CD14-positive monocyte (primary cell): ENCODE results near the gene PLCB1. TPM values are rescaled to one million over a fixed set of nuclear protein-coding genes. Genes with fewer than 3 reads are reported as not detected.

Experiments
- DNase-seq, 3 donors: peaks; one replicate each; pipeline ENCODE4 v3.0.0-alpha.2; 2011 to 2022
- H2AFZ ChIP-seq: 2 replicates; pipeline ENCODE4 v1.6.0; 2012; ENCODE audit warnings: mild to moderate bottlenecking, low read depth, low read length, inconsistent platforms; ENCODE audit not compliant: insufficient read depth, poor library complexity, severe bottlenecking
- H3K27ac ChIP-seq, 2 donors: 1 replicate in 1 of 2; 2 replicates in 1 of 2; pipeline ENCODE4 v1.5.1; 2012 to 2013; ENCODE audit warnings: low read length in 2 of 2, control low read depth in 1 of 2, inconsistent platforms in 1 of 2, low read depth in 1 of 2, mild to moderate bottlenecking in 1 of 2
- H3K27me3 ChIP-seq, 2 donors: one replicate each; pipeline versions ENCODE4 v1.6.0 to v1.6.1; 2011 to 2013; ENCODE audit warnings: low read length in 2 of 2; ENCODE audit not compliant: control insufficient read depth in 2 of 2, insufficient read depth in 2 of 2
- H3K36me3 ChIP-seq, 2 donors: replicated peaks in 1 of 2; 1 replicate in 1 of 2; 2 replicates in 1 of 2; pipeline versions ENCODE4 v1.5.1 to v1.6.1; 2012 to 2013; ENCODE audit warnings: low read length in 2 of 2, control low read depth in 1 of 2, inconsistent platforms in 1 of 2, mild to moderate bottlenecking in 1 of 2; ENCODE audit not compliant: insufficient read depth in 2 of 2, control insufficient read depth in 1 of 2
- H3K4me1 ChIP-seq, 2 donors: 1 replicate in 1 of 2; 2 replicates in 1 of 2; pipeline versions ENCODE4 v1.5.1 to v1.6.1; 2012 to 2013; ENCODE audit warnings: low read length in 2 of 2, control low read depth in 1 of 2, inconsistent platforms in 1 of 2, mild to moderate bottlenecking in 1 of 2, moderate library complexity in 1 of 2; ENCODE audit not compliant: insufficient read depth in 2 of 2, control insufficient read depth in 1 of 2
- H3K4me2 ChIP-seq: replicated peaks from 2 replicates; pipeline ENCODE3; 2012; ENCODE audit warnings: low read length, moderate library complexity, mild to moderate bottlenecking; ENCODE audit not compliant: poor library complexity, severe bottlenecking; ENCODE audit errors: extremely low read depth
- H3K4me3 ChIP-seq, 3 experiments: fragments of 200-600 bp in 1 of 3; sonication (generic) in 1 of 3; replicated peaks in 1 of 3; 1 replicate in 2 of 3; 2 replicates in 1 of 3; pipeline ENCODE4 v1.5.1; 2011 to 2013; ENCODE audit warnings: low read length in 3 of 3, mild to moderate bottlenecking in 3 of 3, control low read depth in 2 of 3, low read depth in 2 of 3, inconsistent platforms in 1 of 3, moderate library complexity in 1 of 3
- H3K79me2 ChIP-seq: 2 replicates; pipeline ENCODE4 v1.6.0; 2012; ENCODE audit warnings: mild to moderate bottlenecking, control low read depth, inconsistent platforms, low read length, moderate library complexity; ENCODE audit not compliant: insufficient read depth
- H3K9ac ChIP-seq: 2 replicates; pipeline ENCODE4 v1.6.0; 2017; ENCODE audit warnings: low read length, mild to moderate bottlenecking; ENCODE audit not compliant: insufficient read depth, poor library complexity, severe bottlenecking
- H3K9me3 ChIP-seq, 2 donors: replicated peaks in 1 of 2; 1 replicate in 1 of 2; 2 replicates in 1 of 2; pipeline versions ENCODE4 v1.5.1 to v1.6.1; 2012 to 2013; ENCODE audit warnings: low read length in 2 of 2, control low read depth in 1 of 2; ENCODE audit not compliant: control insufficient read depth in 1 of 2, insufficient read depth in 1 of 2
- H4K20me1 ChIP-seq: 2 replicates; pipeline ENCODE4 v1.6.0; 2012; ENCODE audit warnings: mild to moderate bottlenecking, low read length, control low read depth, moderate library complexity; ENCODE audit not compliant: insufficient read depth
- H3K27ac Mint-ChIP-seq, 7 donors: one replicate each; pipeline ENCODE4 v1.8.0; 2020; ENCODE audit warnings: mild to moderate bottlenecking in 7 of 7, mixed read lengths in 7 of 7, moderate library complexity in 6 of 7, inconsistent platforms in 2 of 7
- H3K27me3 Mint-ChIP-seq, 3 donors: one replicate each; pipeline ENCODE4 v1.8.0; 2021 to 2022; ENCODE audit warnings: low read depth in 3 of 3, mild to moderate bottlenecking in 3 of 3, mixed read lengths in 3 of 3, moderate library complexity in 3 of 3, inconsistent platforms in 1 of 3
- H3K36me3 Mint-ChIP-seq, 2 donors: one replicate each; pipeline ENCODE4 v1.8.0; 2020; ENCODE audit warnings: mixed read lengths in 2 of 2, inconsistent platforms in 1 of 2, mild to moderate bottlenecking in 1 of 2
- H3K4me1 Mint-ChIP-seq: one replicate; pipeline ENCODE4 v1.8.0; 2020; ENCODE audit warnings: mild to moderate bottlenecking, mixed read lengths
- H3K4me3 Mint-ChIP-seq, 2 donors: one replicate each; pipeline ENCODE4 v1.8.0; 2020; ENCODE audit warnings: mild to moderate bottlenecking in 2 of 2, mixed read lengths in 2 of 2, moderate library complexity in 1 of 2
- H3K9me3 Mint-ChIP-seq, 7 donors: one replicate each; pipeline ENCODE4 v1.8.0; 2020 to 2022; ENCODE audit warnings: mixed read lengths in 7 of 7, mild to moderate bottlenecking in 6 of 7, moderate library complexity in 6 of 7, inconsistent platforms in 2 of 7
- WGBS: methylation state at CpG from one replicate; pipeline ENCODE4 v1.1.5; 2013; ENCODE audit warnings: missing lambda C conversion rate; ENCODE audit not compliant: insufficient coverage; 5-methylcytosine and 5-hydroxymethylcytosine counted together
- intact Hi-C, 2 donors: fragments of 100-400 bp; cut with micrococcal nuclease; formaldehyde crosslinking; loops; one replicate each; pipeline versions ENCODE4 v1.15.0 to v1.15.1; 2023
- polyA plus RNA-seq, 3 donors: library from polyadenylated mRNA; depleted of rRNA in 1 of 3; unstranded in 2 of 3; stranded (reverse) in 1 of 3; fragments of 300-500 nt in 2 of 3; fragments of >200 nt in 1 of 3; fragmentation: Illumina TruSeq in 2 of 3; gene quantifications; 1 replicate in 2 of 3; 2 replicates in 1 of 3; pipeline ENCODE4 v1.2.3, GENCODE V29; 2012 to 2021
- TF ChIP-seq, protein P1 (sequence below): fragments of 200-600 bp; IDR thresholded peaks from one replicate; pipeline ENCODE4 v1.8.0; 2022; ENCODE audit warnings: antibody characterized with exemption, mild to moderate bottlenecking

PLCB1 gene
- polyA plus RNA-seq, 3 donors, result 8.6 to 16.4 (median 13.2) TPM

DNA sequence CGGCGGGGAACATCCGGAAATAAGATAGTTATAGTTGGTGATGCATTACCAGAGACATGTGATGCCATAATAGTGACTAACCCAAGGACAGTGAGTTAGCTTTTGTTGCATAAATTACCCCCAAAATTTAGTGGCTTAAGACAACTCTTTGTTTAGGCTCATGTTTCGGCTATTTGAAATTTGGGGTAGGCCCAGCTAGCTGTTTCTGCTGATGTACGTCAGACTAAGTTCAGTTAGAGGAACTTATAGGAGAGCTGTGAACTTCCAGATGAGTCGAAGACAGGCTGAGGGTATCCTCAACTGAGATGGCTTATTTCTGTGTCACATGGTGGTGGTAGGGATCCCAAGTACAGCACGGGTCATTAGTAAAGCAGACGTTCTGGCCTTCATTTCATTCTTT is 366.5 kb downstream of the PLCB1 start:
- DNase-seq, result no peak
- Mint-ChIP-seq H3K9me3 (peaks cover 0 to 5% (median 1%) of the 10 kb centered on the region in 7 donors), H3K4me1 (peaks cover 18% of the 10 kb centered on the region), H3K36me3 (peaks cover 8 to 9% of the 10 kb centered on the region in 2 donors), H3K27me3 (no peaks in the 10 kb centered on the region), H3K4me3 (no peak overlapping the region), H3K27ac (no peak overlapping the region)
- Histone ChIP-seq H3K4me2 (no peak overlapping the region), H3K27me3 (no peaks in the 10 kb centered on the region), H2AFZ (no peak overlapping the region), H3K9ac (no peak overlapping the region), H3K27ac (no peak overlapping the region), H3K36me3 (no peaks in the 10 kb centered on the region), H4K20me1 (no peaks in the 10 kb centered on the region), H3K79me2 (no peaks in the 10 kb centered on the region), H3K9me3 (no peaks in the 10 kb centered on the region), H3K4me3 (no peak overlapping the region), H3K4me1 (peaks cover 11 to 15% of the 10 kb centered on the region in 2 donors)
- TF ChIP-seq, protein P1, sequence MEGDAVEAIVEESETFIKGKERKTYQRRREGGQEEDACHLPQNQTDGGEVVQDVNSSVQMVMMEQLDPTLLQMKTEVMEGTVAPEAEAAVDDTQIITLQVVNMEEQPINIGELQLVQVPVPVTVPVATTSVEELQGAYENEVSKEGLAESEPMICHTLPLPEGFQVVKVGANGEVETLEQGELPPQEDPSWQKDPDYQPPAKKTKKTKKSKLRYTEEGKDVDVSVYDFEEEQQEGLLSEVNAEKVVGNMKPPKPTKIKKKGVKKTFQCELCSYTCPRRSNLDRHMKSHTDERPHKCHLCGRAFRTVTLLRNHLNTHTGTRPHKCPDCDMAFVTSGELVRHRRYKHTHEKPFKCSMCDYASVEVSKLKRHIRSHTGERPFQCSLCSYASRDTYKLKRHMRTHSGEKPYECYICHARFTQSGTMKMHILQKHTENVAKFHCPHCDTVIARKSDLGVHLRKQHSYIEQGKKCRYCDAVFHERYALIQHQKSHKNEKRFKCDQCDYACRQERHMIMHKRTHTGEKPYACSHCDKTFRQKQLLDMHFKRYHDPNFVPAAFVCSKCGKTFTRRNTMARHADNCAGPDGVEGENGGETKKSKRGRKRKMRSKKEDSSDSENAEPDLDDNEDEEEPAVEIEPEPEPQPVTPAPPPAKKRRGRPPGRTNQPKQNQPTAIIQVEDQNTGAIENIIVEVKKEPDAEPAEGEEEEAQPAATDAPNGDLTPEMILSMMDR, result no peak
- intact Hi-C loops, result no loop called here
- 97% methylated on average over 3 of the region's 8 CpGs for WGBS

DNA sequence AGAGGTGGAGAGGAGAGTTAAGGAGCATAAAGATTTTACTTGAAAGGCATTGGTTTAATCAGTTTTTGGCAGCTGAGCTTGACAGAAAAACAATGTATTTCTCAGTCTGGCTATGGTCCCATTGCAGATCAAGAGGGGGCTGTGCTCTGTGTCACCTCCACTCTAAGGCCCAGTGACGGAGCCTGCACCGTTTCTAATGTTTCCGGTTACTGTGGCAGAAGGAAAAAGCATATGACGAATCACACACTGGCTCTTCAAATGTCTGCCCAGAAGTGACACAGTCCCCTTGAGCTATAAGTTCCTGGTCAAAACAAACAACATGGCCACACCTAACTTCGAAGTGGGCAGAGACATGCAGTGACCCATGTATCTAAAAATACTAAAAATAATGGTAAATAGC is 372.0 kb downstream of the PLCB1 start:
- peaks cover 8 to 9% of the 10 kb centered on the region in 2 donors for H3K36me3 Mint-ChIP-seq
- intact Hi-C loops, result no loop called here
- no peak overlapping the region for H3K4me3 Mint-ChIP-seq
- no peak overlapping the region for H3K9ac ChIP-seq
- no peaks in the 10 kb centered on the region for H3K27me3 ChIP-seq
- no peak overlapping the region for H3K27ac Mint-ChIP-seq
- H3K9me3 ChIP-seq, result peaks cover 0 to 6% of the 10 kb centered on the region in 2 donors
- H3K27me3 Mint-ChIP-seq, result no peaks in the 10 kb centered on the region
- H3K4me1 ChIP-seq, result peaks cover 14 to 18% of the 10 kb centered on the region in 2 donors
- H3K4me1 Mint-ChIP-seq, result peaks cover 23% of the 10 kb centered on the region
- no peaks in the 10 kb centered on the region for H4K20me1 ChIP-seq
- peaks cover 0 to 6% (median 2%) of the 10 kb centered on the region in 7 donors for H3K9me3 Mint-ChIP-seq
- H3K79me2 ChIP-seq, result no peaks in the 10 kb centered on the region
- WGBS, result 90% methylated on average over 4 of the region's 5 CpGs
- H3K4me3 ChIP-seq, result no peak overlapping the region
- no peak for DNase-seq
- no peak overlapping the region for H3K27ac ChIP-seq
- TF ChIP-seq, protein P1, result no peak
- no peak overlapping the region for H3K4me2 ChIP-seq
- no peaks in the 10 kb centered on the region for H3K36me3 ChIP-seq
- no peak overlapping the region for H2AFZ ChIP-seq
